Activated T-helper 17 cell treated with anti-CD3 and anti-CD28 coated beads, Interleukin-2, amount 50 U/mL, for 72 hours (primary cell): ENCODE results near the gene GRIN1. TPM values are rescaled to one million over a fixed set of nuclear protein-coding genes. Genes with fewer than 3 reads are reported as not detected.
"Not testable (repeated sequence)": the region's sequence is repeated elsewhere in the genome, so short reads cannot be mapped to it uniquely, and the experiment has no call there.

Experiments used
- ATAC-seq: fragments of 150-1000 bp; cut with Tn5 transposase; replicated peaks from 2 replicates; pipeline ENCODE4 v1.10.0; 2021; ENCODE audit warnings: mild to moderate bottlenecking, moderate library complexity
- H3K27ac Mint-ChIP-seq: one replicate; pipeline ENCODE4 v1.8.0; 2022; ENCODE audit warnings: mixed read lengths
- H3K27me3 Mint-ChIP-seq: one replicate; pipeline ENCODE4 v1.8.0; 2022; ENCODE audit warnings: mixed read lengths
- H3K36me3 Mint-ChIP-seq: one replicate; pipeline ENCODE4 v1.8.0; 2022; ENCODE audit warnings: low read depth, mild to moderate bottlenecking, mixed read lengths
- H3K4me1 Mint-ChIP-seq: one replicate; pipeline ENCODE4 v1.8.0; 2022; ENCODE audit warnings: mixed read lengths
- H3K4me3 Mint-ChIP-seq: one replicate; pipeline ENCODE4 v1.8.0; 2022; ENCODE audit warnings: mild to moderate bottlenecking, mixed read lengths
- H3K9me3 Mint-ChIP-seq: one replicate; pipeline ENCODE4 v1.8.0; 2022; ENCODE audit warnings: mixed read lengths
- total RNA-seq, 2 donors: library from RNA; stranded (reverse); gene quantifications; one replicate each; pipeline ENCODE4 v1.2.3, GENCODE V29; 2022

The GRIN1 gene
- total RNA-seq, 2 donors from 2014 or later: 0.06 to 1.2 TPM

DNA sequence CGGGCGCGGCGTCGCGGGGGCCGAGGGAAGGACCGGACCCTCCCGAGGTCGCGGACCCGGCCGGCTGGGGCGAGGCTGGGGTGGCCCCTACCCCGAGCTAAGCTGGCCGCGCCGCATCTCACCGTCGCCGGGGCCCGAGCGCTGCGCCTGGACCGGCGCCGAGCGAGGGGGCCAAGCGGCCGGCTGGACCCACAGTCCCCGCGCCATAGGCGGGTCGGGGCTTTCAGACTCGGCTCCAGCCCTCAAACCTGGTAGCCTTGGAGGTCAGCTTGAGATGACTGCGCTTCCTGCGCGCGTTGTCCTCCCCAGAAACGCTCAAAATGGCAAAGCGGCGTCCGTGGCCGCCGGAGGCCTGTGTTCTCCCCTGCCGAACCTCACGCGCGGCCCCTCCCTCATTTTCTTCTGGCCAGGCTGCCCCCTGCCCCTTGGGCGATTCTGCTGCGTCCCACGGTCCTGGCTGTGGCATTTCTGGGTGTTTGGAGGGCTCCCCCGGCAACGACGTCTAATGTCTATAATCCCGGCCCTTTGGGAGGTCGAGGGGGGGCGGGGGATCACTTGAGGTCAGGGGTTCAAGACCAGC lies 8.7 kb upstream of the GRIN1 start:
- ATAC-seq: peak; percentile 12
- Mint-ChIP-seq H3K36me3 (peaks cover 18% of the 10 kb centered on the region), H3K4me3 (peak overlapping the region; percentile 73), H3K27ac (no peak overlapping the region), H3K4me1 (peaks cover 16% of the 10 kb centered on the region), H3K9me3 (no peaks in the 10 kb centered on the region), H3K27me3 (no peaks in the 10 kb centered on the region)

DNA sequence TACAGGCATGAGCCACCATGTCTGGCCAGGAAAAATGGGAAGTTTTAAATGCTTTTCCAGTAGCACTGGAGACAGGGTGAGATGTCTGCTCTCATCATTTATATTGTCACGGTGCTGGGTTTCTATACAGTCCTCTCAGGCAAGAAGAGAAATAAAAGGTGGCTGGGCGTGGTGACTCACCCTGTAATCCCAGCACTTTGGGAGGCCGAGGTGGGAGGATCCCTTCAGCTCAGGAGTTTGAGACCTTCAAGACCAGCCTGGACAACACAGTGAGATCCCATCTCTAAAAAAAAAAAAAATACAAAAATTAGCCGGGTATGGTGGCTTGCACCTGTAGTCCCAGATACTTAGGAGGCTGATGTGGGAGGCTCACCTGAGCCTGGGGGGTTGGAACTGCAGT lies 4.8 kb upstream of the GRIN1 start:
- no peak for ATAC-seq
- Mint-ChIP-seq H3K27ac (no peak overlapping the region), H3K4me1 (no peaks in the 10 kb centered on the region), H3K4me3 (no peak overlapping the region), H3K36me3 (no peaks in the 10 kb centered on the region), H3K27me3 (peaks cover 11% of the 10 kb centered on the region), H3K9me3 (no peaks in the 10 kb centered on the region)

DNA sequence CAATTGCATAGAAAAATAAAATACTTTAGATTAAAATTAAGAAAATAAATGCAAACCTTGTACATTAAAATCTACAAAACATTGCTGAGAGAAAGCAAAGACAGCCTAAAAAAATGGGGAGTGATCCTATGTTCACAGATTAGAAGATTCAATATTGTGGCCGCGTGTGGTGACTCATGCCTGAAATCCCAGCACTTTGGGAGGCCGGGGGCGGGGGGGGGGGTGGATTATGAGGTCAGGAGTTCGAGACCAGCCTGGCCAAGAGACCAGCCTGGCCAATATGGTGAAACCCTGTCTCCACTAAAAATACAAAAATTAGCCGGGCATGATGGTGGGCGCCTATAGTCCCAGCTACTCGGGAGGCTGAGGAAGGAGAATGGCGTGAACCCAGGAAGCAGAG lies 3.8 kb upstream of the GRIN1 start:
- not testable (repeated sequence) for H3K4me1 Mint-ChIP-seq, H3K27ac Mint-ChIP-seq, ATAC-seq, H3K9me3 Mint-ChIP-seq, H3K36me3 Mint-ChIP-seq, H3K4me3 Mint-ChIP-seq
- H3K27me3 Mint-ChIP-seq: peaks cover 17% of the 10 kb centered on the region

DNA sequence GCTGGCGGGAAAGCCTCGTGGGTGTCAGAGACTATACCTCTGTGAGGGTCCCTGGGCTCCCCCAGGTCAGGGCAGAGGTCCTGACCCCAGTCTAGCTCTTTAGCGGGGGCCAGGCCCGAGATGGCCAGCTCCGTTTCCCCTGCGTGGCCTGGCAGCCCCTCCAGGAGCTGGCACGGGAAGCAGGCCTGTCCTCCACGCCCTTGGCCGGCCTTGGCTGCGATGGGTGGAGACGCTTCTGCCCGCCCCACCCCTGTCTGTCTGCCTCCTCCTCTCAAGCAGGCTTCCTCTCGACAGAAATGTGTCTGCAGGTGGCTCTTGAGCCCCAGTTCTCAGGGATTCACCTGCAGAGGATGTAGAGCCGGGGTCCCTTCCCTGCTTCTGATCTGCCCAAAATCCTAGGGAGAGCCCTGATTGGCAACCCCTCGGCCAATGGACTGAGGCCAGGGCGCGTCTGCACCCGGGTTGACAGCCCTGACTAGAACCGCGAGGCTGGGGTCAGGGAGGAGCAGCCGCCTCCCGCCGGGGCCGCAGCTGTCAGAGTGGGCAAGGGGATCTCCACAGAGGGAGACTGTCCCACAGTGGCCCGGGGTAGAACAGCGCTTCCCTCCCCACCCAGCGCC lies 2.6 kb upstream of the GRIN1 start:
- no peak overlapping the region for H3K4me3 Mint-ChIP-seq
- no peak for ATAC-seq
- H3K4me1 Mint-ChIP-seq: no peaks in the 10 kb centered on the region
- no peak overlapping the region for H3K27ac Mint-ChIP-seq
- no peaks in the 10 kb centered on the region for H3K9me3 Mint-ChIP-seq
- no peaks in the 10 kb centered on the region for H3K36me3 Mint-ChIP-seq
- peaks cover 22% of the 10 kb centered on the region for H3K27me3 Mint-ChIP-seq

DNA sequence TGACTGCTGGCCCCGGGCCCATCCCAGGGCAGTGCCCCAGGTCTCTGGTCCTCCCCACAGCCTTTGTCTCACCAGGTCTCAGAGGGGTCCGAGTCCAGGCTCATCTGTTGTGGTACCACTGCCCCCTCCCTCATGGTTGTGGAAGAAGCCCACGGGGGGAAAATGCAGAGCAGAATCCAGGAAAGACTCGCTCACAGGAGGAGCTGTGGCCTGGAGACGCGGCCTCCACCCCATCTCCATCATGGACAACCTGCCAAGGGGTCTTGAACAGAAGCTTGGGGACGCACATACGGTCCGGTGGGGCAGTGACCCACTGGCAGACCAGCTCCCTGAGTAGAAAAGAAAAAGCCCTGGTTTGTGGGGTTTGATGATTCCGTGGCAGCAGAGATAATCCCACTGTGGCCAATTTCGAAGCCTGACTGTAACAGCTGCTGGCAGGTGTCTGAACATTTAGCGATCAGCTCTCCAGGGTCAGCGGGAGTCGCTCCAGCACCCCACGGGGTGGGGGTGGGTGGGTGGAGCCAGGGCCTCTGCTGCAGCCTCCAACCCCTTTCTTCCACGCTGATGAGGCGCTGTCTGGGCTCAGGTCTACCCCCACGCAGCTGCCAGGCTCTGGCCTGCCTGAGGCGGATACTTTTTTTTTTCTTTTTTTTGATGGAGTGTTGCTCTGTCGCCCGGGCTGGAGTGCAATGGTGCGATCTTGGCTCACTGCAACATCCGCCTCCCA lies 1.9 kb upstream of the GRIN1 start:
- Mint-ChIP-seq H3K9me3 (no peaks in the 10 kb centered on the region), H3K27ac (no peak overlapping the region), H3K27me3 (peaks cover 24% of the 10 kb centered on the region), H3K4me3 (no peak overlapping the region), H3K4me1 (no peaks in the 10 kb centered on the region), H3K36me3 (no peaks in the 10 kb centered on the region)
- ATAC-seq: no peak

DNA sequence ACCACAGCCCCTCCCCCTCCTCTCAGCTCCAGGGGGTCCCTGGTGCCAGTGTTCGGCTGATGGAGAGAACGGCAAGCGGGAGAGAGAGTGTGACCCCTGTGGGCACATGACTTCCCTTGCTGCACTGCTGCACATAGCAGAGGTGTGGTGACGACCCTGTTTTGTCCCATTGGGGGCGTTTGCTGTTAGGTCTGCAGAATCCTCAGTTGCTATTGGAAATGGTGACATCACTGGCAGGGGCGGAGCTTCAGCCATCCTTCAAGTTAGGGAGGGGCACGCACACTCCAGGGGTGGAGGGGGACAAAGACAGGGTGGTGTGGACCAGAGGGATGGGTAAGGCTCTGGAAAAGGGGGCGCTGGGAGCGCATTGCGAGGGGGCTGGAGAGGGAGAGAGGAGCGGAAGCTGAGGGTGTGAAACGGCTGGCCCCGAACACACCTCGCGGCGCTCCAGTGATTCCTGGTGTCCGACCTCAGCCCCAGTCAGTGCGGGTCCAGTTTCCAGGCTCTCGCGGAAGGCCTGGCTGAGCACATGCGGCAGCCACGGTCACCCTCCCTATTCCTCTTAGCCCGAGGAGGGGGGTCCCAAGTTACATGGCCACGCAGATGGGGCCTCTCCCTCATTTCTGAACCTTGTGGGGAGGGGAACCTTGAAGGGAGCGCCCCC lies 764 bp upstream of the GRIN1 start:
- Mint-ChIP-seq H3K4me1 (no peaks in the 10 kb centered on the region), H3K27me3 (peaks cover 29% of the 10 kb centered on the region), H3K36me3 (no peaks in the 10 kb centered on the region), H3K4me3 (no peak overlapping the region), H3K27ac (no peak overlapping the region), H3K9me3 (no peaks in the 10 kb centered on the region)
- ATAC-seq: no peak

DNA sequence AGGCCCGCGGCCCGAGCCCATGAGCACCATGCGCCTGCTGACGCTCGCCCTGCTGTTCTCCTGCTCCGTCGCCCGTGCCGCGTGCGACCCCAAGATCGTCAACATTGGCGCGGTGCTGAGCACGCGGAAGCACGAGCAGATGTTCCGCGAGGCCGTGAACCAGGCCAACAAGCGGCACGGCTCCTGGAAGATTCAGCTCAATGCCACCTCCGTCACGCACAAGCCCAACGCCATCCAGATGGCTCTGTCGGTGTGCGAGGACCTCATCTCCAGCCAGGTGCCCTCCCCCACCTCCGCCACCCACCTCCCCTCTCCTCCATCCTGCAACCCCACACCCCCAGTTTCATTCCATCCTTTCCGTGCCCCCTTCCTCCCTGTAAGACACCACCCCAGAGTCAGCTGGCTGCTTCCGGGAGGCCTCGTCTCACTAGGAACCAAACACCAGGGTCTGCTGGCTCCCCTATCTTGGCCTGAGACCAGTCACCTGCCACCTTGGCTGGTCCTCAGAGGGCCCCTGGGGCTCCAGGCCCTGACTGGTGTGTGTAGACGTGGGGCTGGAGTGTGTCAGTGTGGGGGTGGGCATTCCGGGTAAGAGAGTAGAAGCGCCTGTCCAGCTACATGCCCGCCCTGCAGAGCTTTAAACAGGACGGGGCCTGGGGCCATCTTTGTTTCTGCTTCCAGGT lies 655 bp downstream of the GRIN1 start:
- Mint-ChIP-seq H3K27ac (no peak overlapping the region), H3K36me3 (no peaks in the 10 kb centered on the region), H3K27me3 (peaks cover 31% of the 10 kb centered on the region), H3K4me3 (no peak overlapping the region), H3K9me3 (no peaks in the 10 kb centered on the region), H3K4me1 (no peaks in the 10 kb centered on the region)
- ATAC-seq: no peak

DNA sequence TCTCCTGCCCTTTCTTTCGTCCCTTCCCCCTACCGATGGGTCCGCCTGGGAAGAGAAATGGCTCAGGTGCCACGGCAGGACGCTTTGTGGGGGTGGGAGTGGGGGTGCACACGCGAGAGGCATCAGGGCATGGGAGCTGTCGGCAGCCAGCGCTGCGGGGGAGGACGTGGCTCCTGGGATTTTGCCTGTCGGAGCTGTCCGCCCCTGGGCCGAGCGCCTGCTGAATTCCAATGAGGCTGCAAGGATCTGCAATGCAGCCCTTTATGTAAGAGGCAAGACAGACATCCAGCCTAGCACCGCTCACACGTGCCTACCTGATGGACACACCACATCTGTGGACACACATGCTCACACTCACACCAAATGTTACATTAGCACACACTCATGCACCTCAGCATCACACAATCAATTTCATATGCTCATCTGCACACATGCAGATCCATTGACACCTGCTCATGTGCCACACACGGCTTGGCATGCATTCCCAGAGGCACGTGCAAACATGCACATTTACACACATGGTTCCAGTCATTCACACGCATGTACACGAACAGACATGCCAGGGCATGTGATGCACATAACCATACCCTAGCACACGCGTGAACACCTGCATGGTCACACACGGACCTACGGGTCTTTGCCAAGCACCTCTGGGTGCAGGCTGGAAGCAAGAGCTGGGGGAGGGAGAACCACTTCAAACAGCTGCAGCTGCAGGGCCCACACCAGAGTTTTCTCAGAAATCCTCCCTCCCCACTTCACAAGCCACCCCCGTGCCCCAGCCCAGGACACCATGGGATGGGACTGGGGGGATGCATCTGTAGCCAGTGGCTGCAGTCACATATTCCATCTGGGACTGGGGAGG lies 1.4 kb downstream of the GRIN1 start:
- H3K9me3 Mint-ChIP-seq: no peaks in the 10 kb centered on the region
- H3K27me3 Mint-ChIP-seq: peaks cover 31% of the 10 kb centered on the region

DNA sequence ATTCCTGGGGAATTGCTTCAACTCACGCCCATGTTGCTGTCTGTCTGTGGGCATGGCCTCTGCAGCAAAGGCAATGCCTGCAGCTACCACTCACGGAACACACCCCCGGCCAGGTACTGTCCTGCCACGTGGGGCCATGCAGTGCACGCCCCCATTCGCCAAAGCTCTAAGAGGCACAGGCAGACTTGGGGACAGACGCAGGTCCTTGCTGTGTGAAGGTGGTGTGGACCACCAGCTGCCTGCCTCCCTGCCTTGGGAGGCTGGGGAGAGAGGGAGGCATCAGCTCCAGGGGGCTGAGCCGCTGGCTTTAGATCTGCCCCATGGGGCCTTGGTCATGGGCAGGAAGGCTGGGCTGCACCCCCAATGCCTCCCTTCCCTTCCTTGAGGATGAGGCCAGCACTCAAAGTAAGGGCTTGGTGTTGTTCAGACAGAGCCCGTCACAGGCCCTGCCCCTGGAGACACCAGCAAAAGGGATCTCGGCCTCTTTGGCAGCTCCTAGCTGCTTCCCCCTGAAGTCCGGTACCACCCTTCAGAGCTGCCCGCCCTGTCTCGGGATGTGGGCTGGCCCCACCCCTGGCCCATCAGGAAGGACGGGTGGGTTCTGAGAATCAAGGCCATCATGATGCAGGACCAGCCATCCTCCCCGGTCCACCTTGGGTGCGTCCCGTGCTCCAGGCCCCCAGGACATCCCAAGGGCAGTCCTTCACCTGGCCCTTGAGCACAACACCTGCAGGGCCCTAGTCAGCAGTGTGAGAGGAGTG lies 2.3 kb downstream of the GRIN1 start:
- no peak for ATAC-seq
- H3K4me1 Mint-ChIP-seq: no peaks in the 10 kb centered on the region
- H3K27me3 Mint-ChIP-seq: peaks cover 26% of the 10 kb centered on the region
- H3K36me3 Mint-ChIP-seq: no peaks in the 10 kb centered on the region
- no peak overlapping the region for H3K27ac Mint-ChIP-seq
- no peaks in the 10 kb centered on the region for H3K9me3 Mint-ChIP-seq
- H3K4me3 Mint-ChIP-seq: no peak overlapping the region

More for the DNA sequence above, 1.4 kb downstream of the GRIN1 start:
- H3K4me3 Mint-ChIP-seq: no peak overlapping the region
- H3K36me3 Mint-ChIP-seq: no peaks in the 10 kb centered on the region
- no peak for ATAC-seq
- H3K27ac Mint-ChIP-seq: no peak overlapping the region
- no peaks in the 10 kb centered on the region for H3K4me1 Mint-ChIP-seq

DNA sequence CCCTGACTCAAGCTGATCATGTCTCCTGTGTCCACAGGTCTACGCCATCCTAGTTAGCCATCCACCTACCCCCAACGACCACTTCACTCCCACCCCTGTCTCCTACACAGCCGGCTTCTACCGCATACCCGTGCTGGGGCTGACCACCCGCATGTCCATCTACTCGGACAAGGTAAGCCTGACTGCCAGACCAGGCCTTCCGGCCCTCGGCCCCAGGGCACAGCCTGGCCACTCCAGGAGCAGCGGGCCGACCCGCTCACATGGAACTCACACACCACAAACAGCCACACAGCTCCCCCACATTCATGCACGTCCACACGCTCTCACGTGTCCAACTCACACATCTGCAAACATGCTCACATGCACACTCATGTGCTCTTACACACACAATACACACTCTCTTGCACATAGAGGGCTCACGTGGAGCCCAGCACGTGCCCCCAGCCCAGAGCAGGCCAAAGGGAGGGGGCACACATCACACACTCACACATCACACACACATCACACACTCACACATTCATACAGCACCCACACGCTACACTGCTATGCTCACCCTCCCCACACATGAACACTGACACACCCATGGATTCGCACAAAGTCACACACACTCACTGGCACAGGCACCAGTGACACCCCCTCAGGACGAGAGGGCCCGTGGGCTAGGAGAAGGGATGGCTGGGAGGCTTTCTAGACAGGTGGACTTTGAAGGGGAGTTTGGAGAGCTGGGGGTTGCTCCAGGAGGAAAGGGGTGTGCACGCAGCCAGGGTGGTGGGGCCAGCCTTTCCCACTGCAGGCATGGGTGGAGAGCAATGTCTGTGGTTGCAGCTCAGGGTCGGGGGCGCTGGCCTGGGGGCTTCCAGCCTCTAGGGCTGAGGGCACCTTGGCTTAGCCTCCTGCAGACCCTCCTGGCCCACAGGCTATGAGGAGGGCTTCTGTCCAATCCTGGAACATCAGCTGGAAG lies 3.3 kb downstream of the GRIN1 start:
- H3K36me3 Mint-ChIP-seq: no peaks in the 10 kb centered on the region
- ATAC-seq: no peak
- H3K9me3 Mint-ChIP-seq: no peaks in the 10 kb centered on the region
- H3K27ac Mint-ChIP-seq: no peak overlapping the region
- no peak overlapping the region for H3K4me3 Mint-ChIP-seq
- no peaks in the 10 kb centered on the region for H3K4me1 Mint-ChIP-seq
- H3K27me3 Mint-ChIP-seq: peaks cover 29% of the 10 kb centered on the region

DNA sequence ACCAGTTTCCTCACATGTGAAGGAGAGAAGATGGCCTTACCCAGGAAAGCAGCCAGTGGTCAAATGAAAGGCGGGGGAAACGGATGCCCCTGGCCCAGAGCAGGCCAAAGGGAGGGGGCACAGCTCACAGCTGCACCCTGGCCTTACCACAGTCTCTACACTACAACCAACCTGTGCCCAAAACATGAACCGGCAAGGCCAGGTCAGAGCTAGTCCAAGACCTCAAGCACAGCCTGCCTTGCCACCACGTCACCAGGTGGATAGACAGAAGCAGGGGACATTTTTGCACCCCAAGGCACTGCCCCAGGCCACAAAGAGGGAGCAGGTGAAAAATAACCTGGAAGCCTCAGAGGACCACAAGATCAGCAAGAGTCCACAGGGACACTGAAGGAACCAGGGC lies 4.5 kb downstream of the GRIN1 start:
- no peak for ATAC-seq
- H3K9me3 Mint-ChIP-seq: no peaks in the 10 kb centered on the region
- H3K27me3 Mint-ChIP-seq: peaks cover 23% of the 10 kb centered on the region
- no peaks in the 10 kb centered on the region for H3K36me3 Mint-ChIP-seq
- H3K4me1 Mint-ChIP-seq: no peaks in the 10 kb centered on the region
- no peak overlapping the region for H3K4me3 Mint-ChIP-seq
- H3K27ac Mint-ChIP-seq: no peak overlapping the region

DNA sequence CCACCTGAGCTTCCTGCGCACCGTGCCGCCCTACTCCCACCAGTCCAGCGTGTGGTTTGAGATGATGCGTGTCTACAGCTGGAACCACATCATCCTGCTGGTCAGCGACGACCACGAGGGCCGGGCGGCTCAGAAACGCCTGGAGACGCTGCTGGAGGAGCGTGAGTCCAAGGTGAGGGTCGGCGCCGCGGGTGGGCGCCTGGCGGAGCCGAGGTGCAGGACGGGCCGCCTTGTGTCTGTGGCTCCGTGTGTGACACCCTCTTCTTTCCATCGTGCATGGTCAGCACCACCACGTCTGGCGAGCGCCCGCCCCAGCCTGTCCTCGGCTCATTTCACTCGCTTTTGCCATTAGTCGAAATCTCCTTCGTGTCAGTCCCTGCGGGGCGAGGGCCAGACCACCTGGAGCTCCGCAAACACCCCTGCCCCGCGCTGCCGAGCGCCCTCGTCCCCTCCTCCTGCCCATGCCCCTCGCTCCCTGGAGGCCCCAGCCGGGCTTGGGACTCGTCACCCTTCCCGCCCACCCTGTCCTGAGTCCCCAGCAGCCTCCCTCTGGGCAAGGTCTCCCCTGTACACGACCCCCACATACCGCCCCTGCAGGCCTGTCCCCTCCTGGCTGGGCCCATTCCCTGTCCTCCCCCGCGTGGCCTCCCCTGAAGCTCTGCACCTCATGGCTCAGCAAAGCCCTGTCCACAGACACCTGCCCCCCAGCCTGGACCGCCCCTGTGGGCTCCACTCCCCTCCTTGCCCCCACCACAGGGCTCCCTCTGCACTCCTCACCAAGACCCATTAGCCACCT lies 7.0 kb downstream of the GRIN1 start:
- no peak for ATAC-seq
- H3K9me3 Mint-ChIP-seq: no peaks in the 10 kb centered on the region

More for the DNA sequence above, 7.0 kb downstream of the GRIN1 start:
- H3K27me3 Mint-ChIP-seq: peaks cover 12% of the 10 kb centered on the region
- H3K4me3 Mint-ChIP-seq: no peak overlapping the region
- no peaks in the 10 kb centered on the region for H3K4me1 Mint-ChIP-seq
- H3K36me3 Mint-ChIP-seq: no peaks in the 10 kb centered on the region
- no peak overlapping the region for H3K27ac Mint-ChIP-seq
